GM23248 (cell line): Measurements from ENCODE around the gene GSG1L. TPM values are rescaled to one million over a fixed set of nuclear protein-coding genes. Genes with fewer than 3 reads are reported as not detected.

Source experiments
- DNase-seq: peaks from one replicate; pipeline ENCODE4 v3.0.0-alpha.2; 2015
- H2AFZ ChIP-seq: fragments of 200-600 bp; sonication (generic); 2 replicates; pipeline ENCODE4 v1.6.1; 2016; ENCODE audit warnings: antibody characterized with exemption
- H3F3A ChIP-seq: fragments of 200-600 bp; sonication (generic); 2 replicates; pipeline ENCODE4 v1.6.1; 2016; ENCODE audit warnings: mild to moderate bottlenecking, antibody characterized with exemption, mixed run types; ENCODE audit not compliant: insufficient read depth
- H3K27ac ChIP-seq: fragments of 200-600 bp; sonication (generic); 2 replicates; pipeline ENCODE4 v1.5.1; 2016; ENCODE audit warnings: mild to moderate bottlenecking
- H3K27me3 ChIP-seq: fragments of 200-600 bp; sonication (generic); replicated peaks from 2 replicates; pipeline ENCODE4 v1.6.1; 2016; ENCODE audit warnings: mild to moderate bottlenecking; ENCODE audit not compliant: insufficient read depth
- H3K36me3 ChIP-seq: fragments of 200-600 bp; sonication (generic); 2 replicates; pipeline ENCODE4 v1.6.1; 2016; ENCODE audit warnings: low read depth, mild to moderate bottlenecking
- H3K4me1 ChIP-seq: fragments of 200-600 bp; sonication (generic); 2 replicates; pipeline ENCODE4 v1.6.1; 2016; ENCODE audit warnings: mild to moderate bottlenecking; ENCODE audit not compliant: insufficient read depth
- H3K4me2 ChIP-seq: fragments of 200-600 bp; sonication (generic); one replicate; pipeline ENCODE4 v1.6.1; 2016; ENCODE audit warnings: mild to moderate bottlenecking; ENCODE audit not compliant: unreplicated experiment
- H3K4me3 ChIP-seq: fragments of 200-600 bp; sonication (generic); 2 replicates; pipeline ENCODE4 v1.5.1; 2016; ENCODE audit warnings: mild to moderate bottlenecking
- H3K79me2 ChIP-seq: fragments of 200-600 bp; sonication (generic); 2 replicates; pipeline ENCODE4 v1.6.1; 2016; ENCODE audit warnings: mild to moderate bottlenecking; ENCODE audit not compliant: insufficient read depth
- H3K9ac ChIP-seq: fragments of 200-600 bp; sonication (generic); 2 replicates; pipeline ENCODE4 v1.6.1; 2016; ENCODE audit warnings: mild to moderate bottlenecking
- H3K9me2 ChIP-seq: fragments of 200-600 bp; sonication (generic); 2 replicates; pipeline ENCODE4 v1.6.1; 2016; ENCODE audit warnings: mixed run types, mild to moderate bottlenecking, moderate library complexity; ENCODE audit not compliant: insufficient read depth
- H3K9me3 ChIP-seq: fragments of 200-600 bp; sonication (generic); one replicate; pipeline ENCODE4 v1.6.1; 2017; ENCODE audit warnings: low read depth
- H4K20me1 ChIP-seq: fragments of 200-600 bp; sonication (generic); 2 replicates; pipeline ENCODE4 v1.6.0; 2016; ENCODE audit not compliant: insufficient read depth
- EZH2 ChIP-seq: fragments of 200-600 bp; sonication (generic); IDR thresholded peaks from 2 replicates; pipeline ENCODE4 v1.6.1; 2018; ENCODE audit warnings: antibody characterized with exemption, mild to moderate bottlenecking; ENCODE audit not compliant: insufficient read depth, poor library complexity, severe bottlenecking
- EZH2phosphoT487 ChIP-seq: fragments of 200-600 bp; sonication (generic); IDR thresholded peaks from 2 replicates; pipeline ENCODE4 v1.6.1; 2018; ENCODE audit warnings: antibody characterized with exemption, moderate library complexity, mild to moderate bottlenecking, low read depth; ENCODE audit not compliant: insufficient read depth
- WGBS, 2 experiments: methylation state at CpG; one replicate each; pipeline ENCODE4 v1.1.6; 2015 to 2017; ENCODE audit warnings: low lambda C conversion rate in 2 of 2, low coverage in 1 of 2; ENCODE audit errors: missing lambda C conversion rate in 2 of 2; 5-methylcytosine and 5-hydroxymethylcytosine counted together
- in situ Hi-C: fragments of 300-500 bp; cut with MboI; formaldehyde crosslinking; loops from 2 replicates; pipeline ENCODE4 v1.15.0; 2020
- polyA plus RNA-seq: library from polyadenylated mRNA; unstranded; fragments of >200 nt; fragmentation: Nextera tagmentation; extraction: Ambion mirVana; gene quantifications from 2 replicates; pipeline ENCODE4 v1.2.1, GENCODE V29; 2016
- total RNA-seq: library from RNA; depleted of rRNA; stranded (reverse); fragments of >200 nt; shearing (Covaris generic); gene quantifications from 2 replicates; pipeline ENCODE4 v1.2.3, GENCODE V29; 2014

GSG1L gene
- total and polyA plus RNA-seq, 2 experiments from 2014 or later, result not detected

GRCh38 chr16:28100810-28101532 is 37.5 kb upstream of the GSG1L start:
- Histone ChIP-seq H3K4me1 (no peaks in the 10 kb centered on the region), H3K36me3 (peaks cover 24% of the 10 kb centered on the region; the same call in 1 of the 2 replicates), H3K79me2 (peaks cover 9% of the 10 kb centered on the region), H3K27ac (no peak overlapping the region), H3K9me2 (no peaks in the 10 kb centered on the region), H4K20me1 (no peaks in the 10 kb centered on the region), H3K27me3 (no peaks in the 10 kb centered on the region), H3K4me3 (no peak overlapping the region), H3F3A (no peaks in the 10 kb centered on the region), H3K4me2 (no peak overlapping the region), H3K9ac (no peak overlapping the region), H2AFZ (no peak overlapping the region), H3K9me3 (no peaks in the 10 kb centered on the region)
- in situ Hi-C loops, result no loop called here
- no peak for TF ChIP-seq EZH2
- no peak for TF ChIP-seq EZH2phosphoT487
- WGBS, 2 experiments, result 93 to 96% methylated on average over 13 to 14 of the region's 14 CpGs
- no peak for DNase-seq

GRCh38 chr16:28098959-28099945 is 35.7 kb upstream of the GSG1L start:
- Histone ChIP-seq H3K9me3 (no peaks in the 10 kb centered on the region), H3K4me3 (no peak overlapping the region), H3K36me3 (peaks cover 14% of the 10 kb centered on the region; the same call in 1 of the 2 replicates), H2AFZ (no peak overlapping the region), H3K79me2 (peaks cover 9% of the 10 kb centered on the region), H3K4me2 (no peak overlapping the region), H3F3A (no peaks in the 10 kb centered on the region), H3K9me2 (no peaks in the 10 kb centered on the region), H3K9ac (no peak overlapping the region), H3K4me1 (no peaks in the 10 kb centered on the region), H3K27me3 (no peaks in the 10 kb centered on the region), H3K27ac (no peak overlapping the region), H4K20me1 (no peaks in the 10 kb centered on the region)
- TF ChIP-seq EZH2phosphoT487, result no peak
- no peak for TF ChIP-seq EZH2
- no peak for DNase-seq
- WGBS, 2 experiments, result 93 to 94% methylated on average over 17 to 20 of the region's 20 CpGs
- in situ Hi-C loops, result no loop called here

- Histone ChIP-seq H3K9ac (no peak overlapping the region), H3K4me2 (no peak overlapping the region), H2AFZ (no peak overlapping the region), H4K20me1 (no peaks in the 10 kb centered on the region), H3K4me3 (no peak overlapping the region), H3K36me3 (peaks cover 9% of the 10 kb centered on the region; the same call in 1 of the 2 replicates), H3F3A (no peaks in the 10 kb centered on the region), H3K27ac (no peak overlapping the region), H3K79me2 (peaks cover 9% of the 10 kb centered on the region), H3K4me1 (no peaks in the 10 kb centered on the region), H3K9me3 (no peaks in the 10 kb centered on the region), H3K9me2 (no peaks in the 10 kb centered on the region), H3K27me3 (no peaks in the 10 kb centered on the region)
- DNase-seq, result no peak
- in situ Hi-C loops, result no loop called here
- WGBS, 2 experiments, result 86 to 89% methylated on average over 21 of the region's 21 CpGs
- TF ChIP-seq EZH2 (no peak), EZH2phosphoT487 (no peak)
Measured at GRCh38 chr16:28098171-28098958, 34.9 kb upstream of the GSG1L start.
